SK-N-SH treated with all-trans-retinoic acid at 6 μM for 48 hours (cell line): ENCODE measurements around the gene MICOS13.

Source experiments
- ATAC-seq: fragments of 200-7000 bp; cut with Tn5 transposase; 3 replicates; pipeline ENCODE4 v1.9.1; 2020; ENCODE audit warnings: mild to moderate bottlenecking, moderate library complexity
- ARNTL ChIP-seq: fragments of 450-650 bp; formaldehyde crosslinking; IDR thresholded peaks from 2 replicates; pipeline ENCODE4 v1.5.0; 2020; ENCODE audit warnings: low read depth, mild to moderate bottlenecking, moderate library complexity, borderline replicate concordance
- BACH2 ChIP-seq: fragments of 250-450 bp; sonication (Bioruptor Pico); IDR thresholded peaks from 2 replicates; pipeline ENCODE4 v1.9.0; 2021; ENCODE audit warnings: mild to moderate bottlenecking, borderline replicate concordance
- CSDC2 ChIP-seq: fragments of 250-450 bp; sonication (Bioruptor Pico); IDR thresholded peaks from 2 replicates; pipeline ENCODE4 v1.5.0; 2020; ENCODE audit warnings: mild to moderate bottlenecking, moderate library complexity
- CSRNP3 ChIP-seq: fragments of 250-450 bp; sonication (Bioruptor Pico); IDR thresholded peaks from 2 replicates; pipeline ENCODE4 v1.5.1; 2021; ENCODE audit warnings: mild to moderate bottlenecking, moderate library complexity
- ESRRG ChIP-seq: fragments of 250-450 bp; sonication (Bioruptor Pico); IDR thresholded peaks from 2 replicates; pipeline ENCODE4 v1.6.1; 2021; ENCODE audit warnings: mild to moderate bottlenecking
- ISL1 ChIP-seq: fragments of 250-450 bp; sonication (Bioruptor Pico); IDR thresholded peaks from 2 replicates; pipeline ENCODE4 v2.1.2; 2022; ENCODE audit warnings: mild to moderate bottlenecking, moderate library complexity
- PATZ1 ChIP-seq: fragments of 250-450 bp; sonication (Bioruptor Pico); IDR thresholded peaks from 2 replicates; pipeline ENCODE4 v1.8.0; 2020; ENCODE audit warnings: mild to moderate bottlenecking, moderate library complexity, borderline replicate concordance
- POU6F1 ChIP-seq: fragments of 250-450 bp; sonication (Bioruptor Pico); IDR thresholded peaks from 2 replicates; pipeline ENCODE4 v1.8.0; 2021; ENCODE audit warnings: low read depth, mild to moderate bottlenecking, moderate library complexity, borderline replicate concordance
- PPARA ChIP-seq: fragments of 250-450 bp; sonication (Bioruptor Pico); IDR thresholded peaks from 2 replicates; pipeline ENCODE4 v1.5.0; 2020; ENCODE audit warnings: mild to moderate bottlenecking, borderline replicate concordance
- RARB ChIP-seq: fragments of 250-450 bp; sonication (Bioruptor Pico); IDR thresholded peaks from 2 replicates; pipeline ENCODE4 v1.8.0; 2021; ENCODE audit warnings: mild to moderate bottlenecking, moderate library complexity
- SNAI2 ChIP-seq: fragments of 250-450 bp; sonication (Bioruptor Pico); IDR thresholded peaks from 2 replicates; pipeline ENCODE4 v1.5.0; 2020; ENCODE audit warnings: mild to moderate bottlenecking, moderate library complexity
- TCF4 ChIP-seq: fragments of 250-450 bp; sonication (Bioruptor Pico); IDR thresholded peaks from 2 replicates; pipeline ENCODE4 v1.8.0; 2021; ENCODE audit warnings: mild to moderate bottlenecking, moderate library complexity, borderline replicate concordance
- TOX ChIP-seq: fragments of 250-450 bp; sonication (Bioruptor Pico); IDR thresholded peaks from 2 replicates; pipeline ENCODE4 v1.8.0; 2021; ENCODE audit warnings: mild to moderate bottlenecking, moderate library complexity, borderline replicate concordance
- TSHZ2 ChIP-seq: fragments of 250-450 bp; sonication (Bioruptor Pico); IDR thresholded peaks from 2 replicates; pipeline ENCODE4 v1.5.0; 2020; ENCODE audit warnings: mild to moderate bottlenecking, moderate library complexity
- ZC3H10 ChIP-seq: fragments of 250-450 bp; sonication (Bioruptor Pico); IDR thresholded peaks from 2 replicates; pipeline ENCODE4 v1.5.1; 2021; ENCODE audit warnings: mild to moderate bottlenecking, moderate library complexity
- ZFP3 ChIP-seq: fragments of 250-450 bp; sonication (Bioruptor Pico); IDR thresholded peaks from 2 replicates; pipeline ENCODE4 v1.5.0; 2020; ENCODE audit warnings: mild to moderate bottlenecking, moderate library complexity
- ZFP30 ChIP-seq: fragments of 450-650 bp; formaldehyde crosslinking; IDR thresholded peaks from 2 replicates; pipeline ENCODE4 v1.5.0; 2022; ENCODE audit warnings: mild to moderate bottlenecking, moderate library complexity
- ZNF70 ChIP-seq: fragments of 450-650 bp; formaldehyde crosslinking; IDR thresholded peaks from 2 replicates; pipeline ENCODE4 v1.5.0; 2020; ENCODE audit warnings: mild to moderate bottlenecking, moderate library complexity
- ZNF8 ChIP-seq: fragments of 450-650 bp; formaldehyde crosslinking; IDR thresholded peaks from 2 replicates; pipeline ENCODE4 v1.5.0; 2020; ENCODE audit warnings: mild to moderate bottlenecking, moderate library complexity

Gene MICOS13

GRCh38 chr19:5696196-5697021 is 16.1 kb upstream of the MICOS13 start:
- no peak for TF ChIP-seq PATZ1 (CRISPR knock-in tag)
- TF ChIP-seq PPARA (CRISPR knock-in tag), result no peak
- no peak for TF ChIP-seq ZNF70
- TF ChIP-seq SNAI2 (CRISPR knock-in tag), result no peak
- TF ChIP-seq BACH2 (CRISPR knock-in tag), result no peak
- no peak for TF ChIP-seq TCF4 (CRISPR knock-in tag)
- no peak for ATAC-seq

- ATAC-seq, result no peak
- no peak for TF ChIP-seq BACH2 (CRISPR knock-in tag)
- TF ChIP-seq ESRRG (CRISPR knock-in tag), result no peak
- TF ChIP-seq TSHZ2 (CRISPR knock-in tag), result no peak
- TF ChIP-seq TCF4 (CRISPR knock-in tag), result no peak
- TF ChIP-seq ZC3H10 (CRISPR knock-in tag), result no peak
- TF ChIP-seq ZNF8 (CRISPR knock-in tag), result no peak
- no peak for TF ChIP-seq SNAI2 (CRISPR knock-in tag)
- TF ChIP-seq ZFP30 (CRISPR knock-in tag), result no peak
- no peak for TF ChIP-seq PPARA (CRISPR knock-in tag)
- no peak for TF ChIP-seq POU6F1
- TF ChIP-seq CSDC2 (CRISPR knock-in tag), result no peak
- TF ChIP-seq PATZ1 (CRISPR knock-in tag), result no peak
- TF ChIP-seq CSRNP3 (CRISPR knock-in tag), result no peak
- no peak for TF ChIP-seq ZFP3 (CRISPR knock-in tag)
- no peak for TF ChIP-seq ZNF70
- no peak for TF ChIP-seq ISL1 (CRISPR knock-in tag)
- TF ChIP-seq TOX, result no peak
- TF ChIP-seq ARNTL (CRISPR knock-in tag), result no peak
- no peak for TF ChIP-seq RARB (CRISPR knock-in tag)
- TF ChIP-seq, all 23 proteins: peak for 0
Observed at GRCh38 chr19:5695649-5696195, 15.4 kb upstream of the MICOS13 start.
